ENCODE results near the gene NT5DC1.

The NT5DC1 gene

GRCh38 chr6:116192786-116193185 is 92.1 kb downstream of the NT5DC1 start:
- DNase-seq (ENCODE audit: low spot score) = no peak

GRCh38 chr6:116196841-116197240 is 96.2 kb downstream of the NT5DC1 start:
- no peak for DNase-seq (ENCODE audit: low spot score)

DNA sequence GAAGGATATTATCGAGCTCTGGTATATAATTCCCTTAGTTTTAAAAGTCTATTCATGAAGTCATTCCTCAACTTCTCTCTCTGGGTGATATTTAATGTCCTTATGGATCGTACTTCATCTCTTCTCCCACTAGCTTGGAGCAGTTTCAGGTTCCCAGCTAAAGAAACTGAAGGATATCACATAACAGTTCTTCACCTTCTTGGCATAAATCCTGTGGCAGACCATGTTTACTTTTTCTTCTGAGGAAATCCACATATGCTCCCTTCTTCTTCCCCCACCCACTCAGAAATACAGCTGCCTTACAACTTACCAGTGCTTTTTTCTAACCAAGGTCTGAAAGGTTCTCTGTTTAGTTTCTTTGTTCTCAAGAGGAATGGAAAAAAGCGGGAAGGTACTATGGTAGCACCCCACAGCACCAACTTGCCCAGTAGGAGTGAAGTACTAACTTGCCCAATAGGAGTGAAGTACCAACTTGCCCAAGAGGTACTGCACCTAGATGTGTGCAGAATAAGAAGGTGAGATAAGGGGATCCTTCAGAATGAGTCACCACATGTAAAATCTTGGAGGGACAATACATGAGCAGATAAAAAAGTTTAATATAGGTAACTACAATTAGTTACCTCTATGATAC is 100.1 kb downstream of the NT5DC1 start:
- DNase-seq (ENCODE audit: low spot score) = no peak

DNA sequence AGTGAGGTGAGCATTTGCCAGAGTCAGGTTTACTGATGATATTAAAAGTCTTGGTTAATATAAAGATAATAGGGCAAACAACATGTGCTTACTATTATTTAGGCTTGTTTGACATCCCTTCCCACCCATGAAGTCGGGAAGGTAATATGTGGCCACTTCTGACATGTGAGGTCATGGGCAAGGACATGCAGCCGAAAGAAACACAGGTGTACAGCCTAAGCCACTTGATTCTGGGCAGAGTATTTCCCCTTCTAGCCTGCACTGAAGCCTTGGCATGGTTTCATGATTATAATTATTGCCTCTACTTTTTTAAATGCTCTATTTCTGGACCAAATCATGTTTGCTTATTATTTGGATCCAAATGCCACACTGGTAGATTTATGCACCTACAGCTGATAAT is 100.9 kb downstream of the NT5DC1 start:
- no peak for DNase-seq (ENCODE audit: low spot score)

DNA sequence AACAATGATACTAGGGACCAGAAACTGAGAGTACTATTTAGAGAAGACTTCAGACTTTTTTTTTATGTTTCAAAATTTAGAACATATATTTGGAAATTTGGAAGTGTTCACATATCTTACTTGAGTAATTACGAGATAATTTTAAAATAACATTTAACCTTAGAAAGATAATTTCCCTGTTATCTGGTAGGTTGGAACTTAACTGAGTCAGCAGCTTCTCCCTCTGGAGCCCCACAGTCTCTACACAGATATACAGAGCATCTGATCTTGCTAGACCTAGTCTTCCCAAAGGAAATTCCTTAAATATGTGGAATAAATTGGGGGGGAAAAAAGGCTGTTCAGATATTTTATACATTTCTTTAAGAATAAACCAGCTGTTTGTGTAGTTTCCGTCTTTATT is 104.6 kb downstream of the NT5DC1 start:
- DNase-seq (ENCODE audit: low spot score) = no peak

DNA sequence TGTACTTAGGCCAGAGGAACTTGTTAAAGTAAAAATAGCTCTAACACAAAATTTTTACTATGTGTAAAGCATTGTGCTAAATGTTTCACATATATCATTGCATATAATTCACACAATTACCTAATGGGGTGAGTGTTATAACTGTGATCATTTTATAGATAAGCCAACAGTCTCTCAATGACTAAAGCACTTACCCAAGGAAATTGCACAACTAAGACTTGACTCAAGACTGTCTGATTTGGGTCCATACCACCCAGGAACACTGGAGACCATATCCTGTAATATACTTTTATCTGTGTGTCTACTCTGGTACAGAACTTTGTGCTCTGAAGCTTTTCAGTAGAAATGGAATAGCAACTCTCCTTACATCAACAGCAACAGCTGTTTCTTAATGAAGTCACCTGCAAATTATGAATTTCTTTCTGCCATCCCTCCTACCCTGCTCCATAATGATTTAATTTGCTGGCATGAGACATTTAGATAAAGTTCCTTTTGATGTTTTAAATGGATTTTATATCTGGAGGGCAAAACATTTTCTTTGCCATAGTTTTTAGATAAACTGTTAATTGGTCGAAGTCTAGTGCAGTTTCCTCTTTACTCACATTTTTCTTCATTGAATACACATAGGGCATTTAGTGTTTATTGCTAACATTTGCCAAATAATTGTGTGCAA is 105.7 kb downstream of the NT5DC1 start:
- no peak for DNase-seq (ENCODE audit: low spot score)

DNA sequence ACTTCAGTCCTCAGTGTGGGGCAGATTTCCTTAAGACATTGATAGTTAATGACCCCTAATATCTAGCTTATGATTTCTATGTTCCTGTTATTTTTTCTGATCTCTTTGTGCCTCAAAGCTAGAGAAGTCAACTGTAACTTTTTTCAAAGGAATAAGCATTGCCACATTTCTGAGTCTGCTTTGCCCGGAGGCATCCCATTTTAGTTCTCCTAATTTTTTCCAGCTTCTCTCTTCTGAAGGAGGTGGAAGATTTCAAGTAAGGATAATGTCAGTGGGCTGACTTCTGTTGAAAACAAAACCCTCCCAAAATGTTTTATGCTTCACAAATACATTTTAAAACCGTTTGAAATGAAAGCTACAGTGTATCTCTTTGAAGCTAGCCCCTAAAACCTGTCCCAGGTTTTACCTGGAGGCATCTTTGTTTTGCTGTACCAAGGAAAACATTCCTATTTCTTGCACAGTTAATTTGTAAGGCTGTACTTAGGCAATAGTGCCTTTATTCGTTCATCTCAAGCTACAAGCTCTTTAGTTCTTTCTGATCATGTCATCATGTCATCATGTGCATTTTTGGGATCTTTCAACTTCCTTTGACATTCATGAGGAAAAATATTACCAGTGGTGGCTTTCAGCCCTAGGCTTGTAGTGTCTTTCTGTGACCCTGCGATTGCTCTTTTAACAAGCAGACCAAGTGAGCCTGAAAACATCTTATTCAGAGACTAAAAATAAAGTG is 107.6 kb downstream of the NT5DC1 start:
- no peak for DNase-seq (ENCODE audit: low spot score)

- DNase-seq (ENCODE audit: low spot score) = no peak
Observed at GRCh38 chr6:116210316-116210715, 109.7 kb downstream of the NT5DC1 start.

DNA sequence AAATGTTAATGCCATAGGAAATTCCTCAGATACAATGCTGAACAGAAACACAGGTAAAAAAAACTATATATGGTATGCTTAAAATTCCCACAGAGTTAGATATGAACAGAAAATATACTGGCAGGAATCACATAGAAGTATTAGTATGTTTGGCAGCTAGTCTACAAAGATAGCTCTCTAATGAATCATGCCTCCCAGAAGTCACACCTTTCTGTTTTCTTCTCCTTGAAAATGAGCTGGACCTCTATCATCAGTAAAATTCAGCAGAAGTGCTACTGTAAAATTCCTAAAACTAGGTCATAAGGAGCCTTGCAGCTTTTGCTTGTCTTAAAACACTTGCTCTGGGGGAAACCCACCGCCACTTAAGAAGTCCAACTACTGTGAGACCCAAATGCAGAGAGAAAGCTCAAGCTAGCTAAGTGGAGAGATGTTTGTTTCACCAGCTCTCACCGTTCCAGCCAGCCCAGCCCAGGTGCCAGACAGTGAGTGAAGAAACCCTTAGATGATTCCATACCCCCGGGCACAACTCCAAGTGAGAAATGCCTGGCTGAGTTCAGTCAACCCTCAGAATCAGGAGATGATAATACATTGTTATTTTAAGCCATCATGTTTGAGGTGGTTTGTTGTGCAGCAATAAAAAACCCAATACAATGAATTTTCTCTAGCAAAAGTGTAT is 110.2 kb downstream of the NT5DC1 start:
- DNase-seq (ENCODE audit: low spot score) = no peak

DNA sequence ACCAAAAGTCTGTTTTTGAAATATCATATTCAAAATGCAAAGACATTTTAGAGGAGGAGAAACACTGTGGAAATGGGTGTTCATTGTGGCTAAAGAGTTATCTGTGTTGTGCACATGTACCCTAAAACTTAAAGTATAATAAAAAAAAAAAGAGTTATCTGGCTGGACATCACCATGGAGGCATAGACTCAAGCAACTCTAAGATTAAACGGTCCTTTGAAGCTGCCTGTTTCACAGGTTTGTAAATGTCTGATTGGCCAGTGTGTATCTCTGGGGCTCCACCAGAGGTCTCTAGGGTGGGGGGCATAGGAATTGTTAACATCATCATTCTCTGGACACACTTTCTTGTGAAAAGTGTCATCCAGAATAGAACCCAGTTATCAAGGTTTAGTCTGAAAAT is 114.0 kb downstream of the NT5DC1 start:
- DNase-seq (ENCODE audit: low spot score) = no peak

DNA sequence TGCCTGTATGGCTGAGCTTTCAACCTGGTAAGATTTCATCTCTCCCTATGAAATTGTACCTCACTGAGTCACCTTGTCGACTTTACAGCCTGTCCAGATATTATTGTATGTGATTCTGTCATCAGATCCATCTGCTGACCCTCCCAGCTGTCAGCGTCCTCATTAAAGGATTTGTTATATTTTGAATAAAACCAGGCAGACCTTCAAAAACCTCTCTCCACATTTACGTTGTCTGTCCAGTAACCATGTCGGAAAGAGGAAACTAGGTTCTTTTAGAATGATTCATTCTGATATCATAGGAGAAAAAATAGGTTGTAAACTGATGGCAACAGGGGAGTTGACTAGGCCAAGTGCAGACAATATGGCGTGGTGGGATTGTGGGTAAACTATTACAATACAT is 114.8 kb downstream of the NT5DC1 start:
- DNase-seq (ENCODE audit: low spot score) = no peak

DNA sequence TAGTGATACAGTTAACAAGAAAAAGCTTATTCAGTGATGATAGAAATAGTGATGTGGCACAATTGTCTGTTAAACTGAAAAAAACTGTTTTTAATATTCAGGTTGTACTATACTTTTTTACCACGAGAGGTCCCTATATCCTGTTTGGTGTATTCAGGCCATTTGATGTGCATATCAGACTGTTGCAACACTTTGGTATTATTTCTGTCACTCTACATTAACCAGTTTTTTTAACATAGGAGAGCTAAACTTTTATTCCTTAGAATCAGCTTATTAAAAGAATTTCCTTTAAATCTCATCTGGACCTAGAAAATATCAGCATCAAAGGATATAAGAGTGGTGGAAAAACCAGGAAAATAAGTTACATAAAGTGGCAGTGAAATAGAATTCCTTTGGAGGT is 116.4 kb downstream of the NT5DC1 start:
- DNase-seq (ENCODE audit: low spot score) = peak; percentile 54

- DNase-seq (ENCODE audit: low spot score) = peak; percentile 21
Observed at GRCh38 chr6:116218172-116218633, 117.5 kb downstream of the NT5DC1 start.

GRCh38 chr6:116218866-116219265 is 118.2 kb downstream of the NT5DC1 start:
- DNase-seq (ENCODE audit: low spot score) = no peak

DNA sequence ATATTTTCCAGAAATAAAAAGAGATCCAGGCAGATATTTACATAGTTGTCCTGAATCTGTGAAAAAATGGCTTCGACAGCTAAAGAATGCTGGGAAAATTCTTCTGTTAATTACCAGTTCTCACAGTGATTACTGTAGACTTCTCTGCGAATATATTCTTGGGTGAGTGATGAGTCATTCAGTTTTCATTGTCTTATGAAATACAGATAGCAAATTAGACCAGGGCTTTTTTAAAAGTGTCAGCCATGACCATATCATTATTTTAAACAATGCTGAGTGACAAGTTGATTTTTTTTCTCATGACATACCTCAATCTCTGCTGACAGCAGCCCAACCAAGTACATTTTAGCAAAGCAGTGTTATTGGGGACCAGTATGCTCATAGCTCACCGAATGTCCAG is 120.4 kb downstream of the NT5DC1 start:
- no peak for DNase-seq (ENCODE audit: low spot score)

- DNase-seq (ENCODE audit: low spot score) = no peak
Observed at GRCh38 chr6:116221911-116222310, 121.3 kb downstream of the NT5DC1 start.

DNA sequence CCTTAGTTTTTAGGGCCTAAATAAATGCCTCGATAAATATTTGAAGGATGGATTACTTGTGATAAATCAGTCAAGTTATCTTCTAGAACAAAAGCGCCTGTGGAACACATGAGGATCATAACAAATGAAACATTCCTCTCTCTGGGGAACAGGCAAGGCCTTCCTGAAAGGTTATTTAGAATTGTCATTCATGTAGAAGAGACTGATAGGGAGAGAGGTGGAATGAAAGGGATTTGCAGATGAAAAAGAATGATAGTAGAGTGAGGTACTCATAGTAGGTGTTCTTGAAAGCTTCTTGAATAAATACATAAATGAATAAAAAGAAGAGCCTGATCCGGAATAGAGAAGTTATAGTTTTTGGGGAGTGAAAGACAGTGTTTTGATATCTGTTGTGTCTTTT is 122.7 kb downstream of the NT5DC1 start:
- DNase-seq (ENCODE audit: low spot score) = no peak

GRCh38 chr6:116229287-116229913 is 128.7 kb downstream of the NT5DC1 start:
- no peak for DNase-seq (ENCODE audit: low spot score)

- DNase-seq (ENCODE audit: low spot score) = no peak
Observed at GRCh38 chr6:116234689-116235088, 134.0 kb downstream of the NT5DC1 start.

DNA sequence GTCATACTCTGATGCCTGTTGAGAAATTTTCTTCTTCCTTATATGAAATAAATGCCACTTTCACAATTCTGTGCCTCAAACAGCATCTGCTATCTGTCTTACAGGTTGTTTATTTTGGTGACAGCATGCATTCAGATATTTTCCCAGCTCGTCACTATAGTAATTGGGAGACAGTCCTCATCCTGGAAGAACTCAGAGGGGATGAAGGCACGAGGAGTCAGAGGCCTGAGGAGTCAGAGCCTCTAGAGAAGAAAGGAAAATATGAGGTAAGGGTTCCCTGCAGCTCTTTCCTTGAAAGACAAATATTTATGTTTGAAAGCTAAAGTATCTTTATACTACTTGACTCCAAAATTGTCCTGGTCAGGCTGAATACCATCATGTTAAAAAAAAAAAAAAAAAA is 137.4 kb downstream of the NT5DC1 start:
- DNase-seq (ENCODE audit: low spot score) = no peak

- no peak for DNase-seq (ENCODE audit: low spot score)
Observed at GRCh38 chr6:116239256-116239655, 138.6 kb downstream of the NT5DC1 start.

GRCh38 chr6:116239856-116240255 is 139.2 kb downstream of the NT5DC1 start:
- no peak for DNase-seq (ENCODE audit: low spot score)

Data from hematopoietic multipotent progenitor cell treated with erythropoietin and hydrocortisone succinate and interleukin-3 and kit ligand, for 17 days (in vitro differentiated cells).